Activated T-helper 17 cell treated with anti-CD3 and anti-CD28 coated beads, Interleukin-2, amount 50 U/mL, for 72 hours (primary cell): ENCODE data around the gene HPSE. TPM values are rescaled to one million over a fixed set of nuclear protein-coding genes. Genes with fewer than 3 reads are reported as not detected.
A peak's percentile ranks its signal among the peaks of the same experiment; 100 is the strongest.
"Not testable (repeated sequence)": the region's sequence is repeated elsewhere in the genome, so short reads cannot be mapped to it uniquely, and the experiment has no call there.

Experiments
- ATAC-seq: fragments of 150-1000 bp; cut with Tn5 transposase; replicated peaks from 2 replicates; pipeline ENCODE4 v1.10.0; 2021; ENCODE audit warnings: mild to moderate bottlenecking, moderate library complexity
- H3K27ac Mint-ChIP-seq: one replicate; pipeline ENCODE4 v1.8.0; 2022; ENCODE audit warnings: mixed read lengths
- H3K27me3 Mint-ChIP-seq: one replicate; pipeline ENCODE4 v1.8.0; 2022; ENCODE audit warnings: mixed read lengths
- H3K36me3 Mint-ChIP-seq: one replicate; pipeline ENCODE4 v1.8.0; 2022; ENCODE audit warnings: low read depth, mild to moderate bottlenecking, mixed read lengths
- H3K4me1 Mint-ChIP-seq: one replicate; pipeline ENCODE4 v1.8.0; 2022; ENCODE audit warnings: mixed read lengths
- H3K4me3 Mint-ChIP-seq: one replicate; pipeline ENCODE4 v1.8.0; 2022; ENCODE audit warnings: mild to moderate bottlenecking, mixed read lengths
- H3K9me3 Mint-ChIP-seq: one replicate; pipeline ENCODE4 v1.8.0; 2022; ENCODE audit warnings: mixed read lengths
- total RNA-seq, 2 donors: library from RNA; stranded (reverse); gene quantifications; one replicate each; pipeline ENCODE4 v1.2.3, GENCODE V29; 2022

The HPSE gene
- total RNA-seq, 2 donors from 2014 or later = 12.3 to 13.7 TPM

DNA sequence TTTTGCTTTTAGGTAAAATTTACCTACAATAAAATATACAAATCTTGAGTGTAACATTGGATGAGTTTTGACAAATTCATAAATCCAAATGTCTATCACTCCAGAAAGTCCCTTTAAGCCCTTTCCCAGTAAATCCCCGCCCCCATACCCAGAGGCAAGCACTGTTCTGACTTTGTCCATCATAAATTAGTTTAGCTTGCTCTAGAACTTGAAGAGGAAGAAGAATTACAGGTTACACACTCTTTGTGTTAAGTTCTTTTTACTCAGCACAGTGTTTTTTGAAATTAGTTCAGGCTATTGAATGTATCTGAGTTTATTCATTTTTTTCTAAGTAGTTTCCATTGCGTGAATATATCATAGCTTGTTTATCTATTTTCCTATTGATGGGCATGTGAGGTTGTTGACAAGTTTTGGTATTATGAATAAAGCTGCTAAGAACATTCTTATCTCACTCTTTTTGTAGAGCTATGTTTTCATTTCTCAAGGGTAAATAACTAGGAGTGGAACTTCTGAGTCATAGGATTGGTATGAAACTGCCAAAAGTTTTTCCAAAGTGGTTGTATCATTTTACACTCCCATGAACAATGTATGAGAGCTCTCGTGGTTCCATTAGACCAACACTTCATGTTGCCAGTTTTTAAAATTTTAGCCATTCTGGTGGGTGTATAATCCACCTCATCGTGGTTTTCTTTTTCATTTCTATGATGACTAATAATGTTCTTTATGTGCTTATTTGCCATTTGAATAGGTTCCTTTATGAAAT, 22.4 kb upstream of the HPSE start:
- no peaks in the 10 kb centered on the region for H3K27me3 Mint-ChIP-seq
- peaks cover 8% of the 10 kb centered on the region for H3K36me3 Mint-ChIP-seq
- H3K4me3 Mint-ChIP-seq = peak overlapping the region; percentile 51
- peak overlapping the region; percentile 97 for H3K27ac Mint-ChIP-seq
- H3K9me3 Mint-ChIP-seq = peaks cover 3% of the 10 kb centered on the region
- peaks cover 6% of the 10 kb centered on the region for H3K4me1 Mint-ChIP-seq
- peak; percentile 95 for ATAC-seq

DNA sequence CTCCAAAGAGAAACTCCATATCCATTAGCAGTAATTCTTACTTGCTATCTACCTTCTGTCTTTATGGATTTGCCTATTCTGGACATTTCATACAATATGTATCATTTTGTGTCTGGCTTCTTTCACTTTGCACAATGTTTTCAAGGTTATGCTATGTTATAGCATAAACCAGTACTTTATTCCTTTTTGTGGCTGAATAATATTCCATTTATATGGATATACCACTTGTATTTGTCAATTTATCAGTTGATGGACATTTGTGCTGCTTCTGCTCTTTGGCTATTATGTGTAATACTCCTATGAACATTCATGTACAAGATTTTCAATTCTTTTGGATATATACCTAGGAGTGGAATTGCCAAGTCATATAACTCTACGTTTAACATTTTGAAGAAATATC, 18.9 kb upstream of the HPSE start:
- H3K4me1 Mint-ChIP-seq = peaks cover 6% of the 10 kb centered on the region
- no peaks in the 10 kb centered on the region for H3K27me3 Mint-ChIP-seq
- peaks cover 8% of the 10 kb centered on the region for H3K36me3 Mint-ChIP-seq
- peaks cover 5% of the 10 kb centered on the region for H3K9me3 Mint-ChIP-seq
- ATAC-seq = no peak
- no peak overlapping the region for H3K27ac Mint-ChIP-seq
- no peak overlapping the region for H3K4me3 Mint-ChIP-seq

DNA sequence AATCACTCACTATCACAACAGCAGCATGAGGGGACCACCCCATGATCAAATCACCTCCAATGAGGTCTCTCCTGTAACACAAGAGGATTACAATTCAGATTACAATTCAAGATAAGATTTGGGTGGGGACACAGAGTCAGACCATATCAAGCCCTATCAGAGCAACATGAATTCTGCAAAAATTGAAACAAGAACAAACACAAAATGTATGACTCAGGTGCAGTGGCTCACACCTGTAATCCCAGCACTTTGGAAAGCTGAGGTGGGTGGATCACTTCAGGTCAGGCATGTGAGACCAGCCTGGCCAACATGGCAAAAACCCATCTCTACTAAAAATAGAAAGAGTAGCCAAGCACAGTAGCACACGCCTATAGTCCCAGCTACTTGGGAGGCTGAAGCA, 13.4 kb upstream of the HPSE start:
- no peak for ATAC-seq
- no peak overlapping the region for H3K27ac Mint-ChIP-seq
- H3K4me1 Mint-ChIP-seq = no peaks in the 10 kb centered on the region
- no peaks in the 10 kb centered on the region for H3K27me3 Mint-ChIP-seq
- H3K36me3 Mint-ChIP-seq = no peaks in the 10 kb centered on the region
- H3K9me3 Mint-ChIP-seq = peaks cover 14% of the 10 kb centered on the region
- H3K4me3 Mint-ChIP-seq = no peak overlapping the region

DNA sequence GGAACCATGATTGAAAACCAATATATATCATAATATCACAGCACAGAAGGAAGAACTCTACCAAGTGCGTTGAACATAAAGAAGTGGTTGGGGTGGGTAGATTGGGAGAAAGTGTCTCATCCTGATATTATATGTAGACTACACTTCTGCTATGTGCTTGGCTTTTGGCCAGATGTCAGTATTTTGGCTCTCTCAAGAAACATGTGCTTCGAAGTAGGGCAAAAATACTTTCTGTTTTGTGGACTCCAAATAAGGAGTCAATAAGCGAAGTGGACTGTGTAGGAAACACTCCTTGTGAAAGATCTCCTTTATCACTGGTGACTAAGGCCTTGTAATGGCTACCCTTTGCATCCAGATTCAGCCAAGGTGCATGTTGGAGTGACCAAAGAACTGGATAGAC, 7.8 kb upstream of the HPSE start:
- H3K9me3 Mint-ChIP-seq = peaks cover 8% of the 10 kb centered on the region
- H3K4me1 Mint-ChIP-seq = peaks cover 12% of the 10 kb centered on the region
- H3K27ac Mint-ChIP-seq = no peak overlapping the region

DNA sequence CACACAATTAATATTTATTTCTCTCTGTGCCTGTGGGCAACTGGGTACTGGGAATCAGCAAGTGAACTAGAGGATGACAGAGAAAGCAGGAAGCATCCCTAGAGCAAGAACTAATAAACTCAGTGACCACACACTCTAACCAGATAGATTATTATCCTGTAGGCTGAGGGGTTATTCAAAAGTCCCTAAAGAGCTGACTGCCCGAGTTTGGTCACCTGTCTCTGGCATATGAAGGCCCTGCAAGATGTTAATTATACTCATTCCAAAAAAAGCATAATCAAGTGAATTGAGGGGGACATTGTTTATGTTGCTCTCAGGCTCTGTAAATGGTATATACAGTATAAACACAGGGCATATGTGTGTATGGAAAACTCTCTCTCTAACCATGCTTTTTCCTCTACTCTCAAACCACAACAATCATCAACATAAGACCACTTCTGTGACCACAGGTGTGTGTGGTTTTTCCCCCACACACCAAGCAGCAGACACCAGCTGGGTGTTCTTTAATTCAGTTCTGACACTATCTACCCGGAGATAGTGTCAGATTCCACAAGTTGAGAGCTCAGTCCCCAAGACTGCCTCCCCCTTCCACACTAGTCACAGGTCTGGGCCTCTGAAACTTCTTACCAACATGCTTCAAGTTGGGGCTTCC, 6.2 kb upstream of the HPSE start:
- H3K9me3 Mint-ChIP-seq = no peaks in the 10 kb centered on the region
- H3K27ac Mint-ChIP-seq = peak overlapping the region; percentile 39
- H3K36me3 Mint-ChIP-seq = no peaks in the 10 kb centered on the region
- H3K27me3 Mint-ChIP-seq = no peaks in the 10 kb centered on the region
- H3K4me3 Mint-ChIP-seq = peak overlapping the region; percentile 7
- ATAC-seq = peak; percentile 85
- H3K4me1 Mint-ChIP-seq = peaks cover 12% of the 10 kb centered on the region

More for the DNA sequence above, 7.8 kb upstream of the HPSE start:
- H3K4me3 Mint-ChIP-seq = no peak overlapping the region
- no peak for ATAC-seq
- no peaks in the 10 kb centered on the region for H3K27me3 Mint-ChIP-seq
- H3K36me3 Mint-ChIP-seq = no peaks in the 10 kb centered on the region

DNA sequence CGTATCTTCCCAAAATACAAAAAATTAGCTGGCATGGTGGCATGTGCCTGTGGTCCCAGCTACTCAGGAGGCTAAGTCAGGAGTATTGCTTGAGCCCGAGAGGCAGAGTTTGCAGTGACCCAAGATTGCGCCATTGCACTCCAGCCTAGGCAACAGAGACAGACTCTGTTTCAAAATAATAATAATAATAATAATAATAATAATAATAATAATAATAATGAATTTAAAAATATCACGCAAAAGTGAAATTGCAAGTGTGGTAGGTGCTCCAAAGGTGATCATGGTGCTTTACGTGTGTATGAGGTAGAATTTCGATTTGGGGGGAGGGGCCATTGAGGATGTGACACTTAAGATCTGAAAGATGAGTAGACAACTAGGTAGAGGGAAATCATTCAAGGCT, 4.9 kb upstream of the HPSE start:
- H3K27me3 Mint-ChIP-seq = peaks cover 3% of the 10 kb centered on the region
- peaks cover 20% of the 10 kb centered on the region for H3K4me1 Mint-ChIP-seq
- no peak for ATAC-seq
- no peak overlapping the region for H3K4me3 Mint-ChIP-seq
- H3K9me3 Mint-ChIP-seq = no peaks in the 10 kb centered on the region
- H3K36me3 Mint-ChIP-seq = no peaks in the 10 kb centered on the region
- no peak overlapping the region for H3K27ac Mint-ChIP-seq

DNA sequence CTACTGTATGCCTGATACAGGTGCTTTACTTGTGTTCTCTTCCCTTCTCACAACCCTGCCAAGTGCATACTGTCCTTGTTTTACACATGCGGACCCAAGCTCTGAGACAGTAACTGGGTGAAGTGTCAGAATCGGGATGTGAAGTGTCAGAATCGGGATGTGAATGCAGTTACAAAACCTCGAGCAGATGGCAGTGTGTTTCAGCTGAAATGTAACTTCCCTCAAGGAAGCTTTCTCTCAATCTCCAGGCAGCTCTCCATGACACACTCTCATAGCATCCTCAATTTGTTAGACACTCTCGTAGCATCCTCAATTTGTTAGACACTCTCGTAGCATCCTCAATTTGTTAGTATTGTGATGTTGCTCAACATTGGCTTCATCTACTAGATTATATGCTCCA, 1.1 kb upstream of the HPSE start:
- Mint-ChIP-seq H3K27ac (peak overlapping the region; percentile 86), H3K27me3 (peaks cover 3% of the 10 kb centered on the region), H3K4me3 (peak overlapping the region; percentile 93), H3K36me3 (no peaks in the 10 kb centered on the region), H3K9me3 (no peaks in the 10 kb centered on the region), H3K4me1 (peaks cover 15% of the 10 kb centered on the region)
- no peak for ATAC-seq

DNA sequence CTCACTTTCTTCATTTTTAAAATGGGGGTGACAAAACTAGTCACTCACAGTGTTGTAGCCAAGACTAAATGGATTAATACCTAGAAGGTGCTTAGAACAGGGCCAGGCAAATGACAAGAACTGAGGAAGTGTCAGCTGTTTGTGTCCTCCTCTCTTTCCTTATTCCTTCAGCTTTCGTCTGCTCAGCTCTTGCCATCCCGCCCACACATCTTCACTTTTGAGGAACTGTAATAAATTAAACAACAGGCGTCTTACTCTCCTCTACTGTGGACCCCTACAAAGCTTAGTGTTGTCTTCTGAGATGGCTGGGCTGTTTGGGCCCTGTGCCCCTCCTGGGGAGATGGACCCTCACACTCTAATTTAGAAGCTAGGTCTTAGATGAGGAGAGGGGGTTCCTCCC, 2.7 kb downstream of the HPSE start:
- no peak overlapping the region for H3K27ac Mint-ChIP-seq
- H3K27me3 Mint-ChIP-seq = peaks cover 3% of the 10 kb centered on the region
- H3K9me3 Mint-ChIP-seq = no peaks in the 10 kb centered on the region
- H3K36me3 Mint-ChIP-seq = no peaks in the 10 kb centered on the region
- no peak for ATAC-seq
- H3K4me3 Mint-ChIP-seq = no peak overlapping the region
- peaks cover 30% of the 10 kb centered on the region for H3K4me1 Mint-ChIP-seq

DNA sequence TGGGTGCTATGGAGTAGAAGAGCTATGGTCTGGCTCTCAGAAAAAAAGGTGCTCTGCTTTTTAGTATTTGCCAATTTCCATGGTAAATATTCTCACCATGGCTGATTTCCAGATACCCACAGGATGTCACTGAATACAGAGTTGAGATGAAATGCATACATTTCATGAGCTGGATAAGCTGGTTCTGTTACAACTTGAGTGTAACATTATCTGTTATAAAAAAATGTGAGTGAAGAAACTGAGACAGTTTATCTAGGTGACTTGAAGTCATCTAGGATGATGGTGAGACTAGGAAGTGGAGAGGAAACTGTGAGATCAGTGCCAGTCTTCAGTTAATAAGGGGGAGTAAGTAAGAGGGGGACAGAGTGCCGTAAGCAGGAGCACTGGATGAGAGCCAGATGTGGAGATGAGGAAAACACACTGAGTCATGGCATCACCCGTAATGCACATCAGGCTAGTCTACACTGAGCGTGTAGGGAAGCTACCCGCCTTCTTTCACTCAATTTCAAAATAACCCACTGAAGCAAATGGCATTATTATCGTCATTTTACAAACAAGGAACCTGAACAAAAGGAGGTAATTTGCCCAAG, 5.0 kb downstream of the HPSE start:
- Mint-ChIP-seq H3K27me3 (no peaks in the 10 kb centered on the region), H3K4me1 (peaks cover 22% of the 10 kb centered on the region), H3K4me3 (no peak overlapping the region), H3K9me3 (no peaks in the 10 kb centered on the region), H3K27ac (peak overlapping the region; percentile 13), H3K36me3 (no peaks in the 10 kb centered on the region)
- no peak for ATAC-seq

DNA sequence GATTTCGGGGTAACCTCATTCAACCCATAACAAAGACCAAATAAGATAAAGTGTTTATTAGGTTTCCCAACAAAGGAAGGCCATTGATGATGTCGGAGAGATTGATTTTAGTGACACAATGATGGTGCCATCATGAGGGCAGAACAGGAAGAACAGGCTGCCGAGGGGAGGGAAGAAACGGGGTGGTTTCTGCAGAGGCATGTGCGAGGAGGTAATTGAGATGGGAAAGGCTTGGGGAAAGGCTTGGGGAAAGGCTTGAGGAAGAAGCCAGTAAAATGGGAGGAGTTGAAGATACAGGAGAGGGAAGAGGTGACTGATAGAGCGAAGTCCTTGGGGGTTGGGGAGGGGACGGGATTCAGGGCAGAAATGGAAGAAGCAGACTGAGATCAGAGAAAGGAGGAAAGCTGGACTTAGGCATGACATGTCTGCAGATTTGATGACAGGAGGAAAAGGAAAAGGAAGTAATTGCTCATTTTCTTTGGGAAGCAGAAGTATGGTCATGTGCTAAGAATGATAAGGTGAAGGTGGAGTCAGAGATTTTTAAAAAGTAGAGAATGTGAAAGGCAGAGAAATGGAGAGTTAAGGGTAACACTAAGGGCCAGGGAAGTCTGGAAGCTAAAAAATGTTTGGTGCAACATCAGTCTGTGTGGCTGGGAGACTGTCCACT, 6.0 kb downstream of the HPSE start:
- H3K27me3 Mint-ChIP-seq = no peaks in the 10 kb centered on the region
- no peak overlapping the region for H3K4me3 Mint-ChIP-seq
- no peak for ATAC-seq
- H3K27ac Mint-ChIP-seq = no peak overlapping the region
- H3K4me1 Mint-ChIP-seq = peaks cover 17% of the 10 kb centered on the region
- no peaks in the 10 kb centered on the region for H3K9me3 Mint-ChIP-seq
- H3K36me3 Mint-ChIP-seq = no peaks in the 10 kb centered on the region

DNA sequence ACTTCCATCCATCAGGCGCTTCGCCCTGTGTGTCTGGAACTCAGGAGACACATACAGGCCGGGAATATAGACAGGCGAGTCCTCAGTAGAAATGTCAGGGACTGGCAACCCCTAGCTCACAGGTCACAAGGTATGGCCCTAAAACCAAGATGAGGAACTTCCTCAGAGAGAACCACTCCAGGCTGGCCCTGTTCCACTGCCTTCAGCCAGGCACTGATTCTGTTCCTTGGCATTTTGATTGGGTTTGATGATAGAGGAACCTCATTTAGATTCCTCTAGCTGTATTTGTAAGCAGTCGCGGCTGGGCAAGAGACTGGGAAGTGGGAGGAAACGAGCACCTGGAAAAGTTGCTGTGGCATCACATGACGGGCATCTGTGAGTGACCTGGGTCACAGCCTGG, 8.1 kb downstream of the HPSE start:
- Mint-ChIP-seq H3K4me1 (peaks cover 17% of the 10 kb centered on the region), H3K9me3 (no peaks in the 10 kb centered on the region), H3K36me3 (peaks cover 6% of the 10 kb centered on the region), H3K27ac (no peak overlapping the region), H3K4me3 (no peak overlapping the region), H3K27me3 (no peaks in the 10 kb centered on the region)
- no peak for ATAC-seq

DNA sequence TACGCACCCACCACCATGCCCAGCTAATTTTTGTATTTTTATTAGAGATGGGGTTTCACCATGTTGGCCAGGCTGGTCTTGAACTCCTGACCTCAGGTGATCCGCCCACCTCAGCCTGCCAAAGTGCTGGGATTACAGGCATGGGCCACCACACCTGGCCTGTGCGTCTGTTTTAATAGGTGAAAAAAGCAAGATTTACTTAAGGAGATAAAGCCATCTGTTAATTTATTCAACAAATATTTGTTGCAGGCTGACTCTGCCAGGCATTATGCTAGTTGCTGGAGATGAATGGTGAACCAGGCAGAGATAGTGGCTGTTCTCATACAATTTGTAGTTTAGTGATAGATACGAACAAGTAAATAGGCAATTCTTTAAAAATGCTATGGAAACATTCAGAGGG, 9.3 kb downstream of the HPSE start:
- H3K36me3 Mint-ChIP-seq = peaks cover 14% of the 10 kb centered on the region
- not testable (repeated sequence) for H3K4me3 Mint-ChIP-seq, H3K27ac Mint-ChIP-seq, ATAC-seq, H3K9me3 Mint-ChIP-seq, H3K27me3 Mint-ChIP-seq
- peaks cover 22% of the 10 kb centered on the region for H3K4me1 Mint-ChIP-seq

DNA sequence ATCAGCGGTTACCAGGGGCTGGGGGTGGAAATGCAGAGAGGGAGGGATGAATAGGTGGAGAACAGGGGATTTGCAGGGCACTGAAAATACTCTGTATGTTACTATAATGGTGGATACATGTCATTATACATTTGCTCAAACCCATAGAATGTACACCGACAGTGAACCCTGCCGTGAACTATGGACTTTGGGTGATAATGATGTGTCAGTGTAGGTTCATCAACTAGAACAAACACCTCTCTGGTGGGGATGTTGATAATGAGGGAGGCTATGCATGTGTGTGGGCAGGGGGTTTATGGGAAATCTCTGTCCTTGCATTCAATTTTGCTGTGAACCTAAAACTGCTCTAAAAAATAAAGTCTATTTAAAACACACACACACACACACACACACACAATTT, 11.5 kb downstream of the HPSE start:
- peaks cover 5% of the 10 kb centered on the region for H3K4me1 Mint-ChIP-seq
- no peaks in the 10 kb centered on the region for H3K27me3 Mint-ChIP-seq
- no peak overlapping the region for H3K4me3 Mint-ChIP-seq
- no peak overlapping the region for H3K27ac Mint-ChIP-seq
- no peak for ATAC-seq
- peaks cover 34% of the 10 kb centered on the region for H3K36me3 Mint-ChIP-seq
- no peaks in the 10 kb centered on the region for H3K9me3 Mint-ChIP-seq

DNA sequence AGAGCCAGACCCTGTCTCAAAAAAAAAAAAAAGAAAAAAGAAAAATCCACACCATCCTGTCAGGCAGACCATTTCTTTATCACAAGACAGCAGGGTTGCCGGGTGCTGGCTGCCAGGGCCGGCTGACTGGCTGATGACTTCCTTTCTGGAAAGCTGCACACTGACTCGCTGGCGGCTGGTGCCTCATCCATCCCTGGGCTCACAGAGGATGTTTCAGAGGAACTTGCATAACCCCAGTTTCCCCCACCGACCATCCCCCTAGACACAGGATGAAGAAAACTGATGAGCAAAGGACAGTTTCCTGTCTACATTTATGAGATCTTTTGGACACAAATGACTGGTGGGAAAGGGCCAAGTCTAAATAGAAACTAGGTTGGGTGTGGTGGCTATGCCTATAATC, 14.1 kb downstream of the HPSE start:
- ATAC-seq = peak; percentile 56
- H3K4me1 Mint-ChIP-seq = peaks cover 5% of the 10 kb centered on the region
- H3K27me3 Mint-ChIP-seq = no peaks in the 10 kb centered on the region
- H3K27ac Mint-ChIP-seq = no peak overlapping the region
- peaks cover 59% of the 10 kb centered on the region for H3K36me3 Mint-ChIP-seq
- no peaks in the 10 kb centered on the region for H3K9me3 Mint-ChIP-seq
- H3K4me3 Mint-ChIP-seq = no peak overlapping the region

DNA sequence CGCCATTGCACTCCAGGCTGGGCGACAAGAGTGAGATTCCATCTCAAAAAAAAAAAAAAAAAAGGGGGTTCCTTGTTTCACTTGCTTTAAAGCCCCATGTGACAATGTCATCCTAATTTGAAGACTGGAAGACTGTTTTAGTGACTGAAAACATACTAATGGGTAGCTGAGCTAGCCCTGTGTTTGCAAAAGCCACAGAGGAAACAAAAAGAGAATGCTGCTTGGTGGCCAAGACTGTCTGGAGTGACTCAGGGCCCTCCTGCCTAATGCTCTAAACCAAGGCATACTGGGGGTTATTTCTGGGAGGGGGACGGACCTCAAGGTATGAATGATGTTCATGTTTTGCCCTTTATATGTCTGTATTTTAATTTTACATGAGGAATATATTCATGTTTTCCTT, 16.0 kb downstream of the HPSE start:
- Mint-ChIP-seq H3K4me3 (no peak overlapping the region), H3K27me3 (no peaks in the 10 kb centered on the region), H3K27ac (no peak overlapping the region), H3K4me1 (peaks cover 5% of the 10 kb centered on the region), H3K36me3 (peaks cover 59% of the 10 kb centered on the region), H3K9me3 (no peaks in the 10 kb centered on the region)
- no peak for ATAC-seq
